Iris pigment epithelial cell (primary cell): Measurements from ENCODE around the gene NSUN3.

Experiments
- DNase-seq: peaks from one replicate; pipeline ENCODE4 v3.0.0-alpha.2; 2011; ENCODE audit warnings: low read depth

Gene NSUN3

DNA sequence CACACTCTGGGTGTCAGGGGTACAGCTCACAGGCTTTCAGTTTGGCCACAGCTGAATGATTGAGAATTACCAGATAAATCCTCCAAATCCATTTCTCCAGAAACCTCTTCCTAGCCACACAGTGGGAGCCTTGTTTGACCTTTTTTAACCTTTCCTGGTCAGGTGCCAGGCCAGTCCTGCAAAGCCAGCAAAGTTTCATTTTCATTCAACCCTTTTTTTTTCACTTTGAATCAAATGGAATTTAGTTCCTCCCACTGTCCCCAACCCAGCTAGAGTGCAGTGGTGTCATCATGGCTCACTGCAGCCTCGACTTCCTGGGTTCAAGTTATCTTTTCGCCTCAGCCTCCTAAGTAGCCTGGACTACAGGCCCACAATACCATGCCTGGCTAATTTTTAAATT is 67.8 kb downstream of the NSUN3 start:
- no peak for DNase-seq

DNA sequence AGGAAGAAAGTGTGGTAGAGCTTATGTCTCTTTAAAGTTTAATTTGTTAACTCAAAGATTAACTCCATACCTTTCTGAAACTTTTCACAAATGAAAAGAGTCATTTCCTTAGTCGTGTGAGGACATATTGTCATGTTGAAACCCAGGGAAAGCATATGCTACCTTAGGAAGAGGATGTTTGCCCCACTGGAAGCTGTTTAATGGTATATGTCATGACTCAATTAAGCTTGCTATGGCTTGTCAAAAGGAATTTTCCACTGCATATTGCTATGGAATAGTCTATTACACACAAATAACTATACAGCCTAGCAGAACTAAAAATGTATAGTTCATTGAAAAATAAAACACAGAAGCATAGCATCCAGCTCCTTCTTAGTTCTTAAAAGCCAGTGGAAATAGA is 69.9 kb downstream of the NSUN3 start:
- no peak for DNase-seq

DNA sequence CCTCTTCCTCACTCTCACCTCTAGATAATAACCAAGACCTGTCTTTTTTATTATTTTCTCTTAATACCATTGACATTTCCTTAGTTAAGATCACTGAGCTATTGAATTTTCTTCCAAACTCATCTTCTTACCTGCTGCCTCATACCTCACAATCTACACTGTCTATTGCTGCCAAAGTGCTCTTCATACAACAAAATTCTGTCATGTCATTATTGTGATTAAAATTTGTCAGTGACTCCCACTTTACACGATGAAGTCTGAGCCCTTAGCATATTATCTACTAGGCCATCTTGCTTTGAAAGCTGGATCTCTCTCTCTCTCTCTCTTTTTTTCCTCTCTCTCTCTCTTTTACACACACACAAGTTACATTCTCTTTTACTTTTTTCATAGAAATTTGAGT is 73.3 kb downstream of the NSUN3 start:
- no peak for DNase-seq

DNA sequence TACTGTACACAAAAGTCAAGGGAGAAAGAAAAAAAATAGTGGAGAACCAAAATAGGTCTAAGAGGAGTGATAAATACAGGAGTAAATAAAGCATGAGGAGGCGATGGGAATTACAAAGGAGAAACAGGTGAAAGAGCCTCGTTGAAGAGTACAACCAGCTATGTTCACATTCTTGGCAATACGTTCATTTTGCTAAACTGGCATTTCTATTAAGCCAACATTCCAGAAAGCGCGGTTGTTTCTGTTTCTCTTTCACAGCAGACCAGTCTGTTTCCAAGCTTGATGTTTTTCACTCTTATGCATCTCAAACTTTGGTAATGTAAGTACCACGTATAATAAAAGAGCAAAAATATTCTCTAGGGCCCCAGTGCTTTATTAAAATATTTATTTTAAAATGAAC is 74.5 kb downstream of the NSUN3 start:
- peak; percentile 8 for DNase-seq

DNA sequence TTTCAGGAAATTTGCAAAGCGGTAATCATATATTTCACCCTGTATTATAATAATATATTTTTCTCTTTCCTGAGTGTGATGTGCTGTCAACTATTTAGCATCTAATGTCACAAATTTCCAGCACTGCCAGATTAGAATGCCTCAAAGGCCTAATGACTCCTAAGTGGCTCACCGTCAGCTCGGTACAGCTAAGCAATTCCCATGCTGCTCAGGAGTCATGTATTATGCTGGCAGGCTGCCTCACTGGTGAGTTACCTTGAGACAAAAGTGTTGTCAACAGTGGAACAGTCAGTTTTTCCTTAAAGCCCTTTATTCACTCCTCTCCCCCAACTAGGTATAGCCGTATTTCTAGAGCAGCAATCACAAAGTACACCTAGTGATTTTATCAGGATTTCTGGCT is 83.6 kb downstream of the NSUN3 start:
- DNase-seq = no peak

DNA sequence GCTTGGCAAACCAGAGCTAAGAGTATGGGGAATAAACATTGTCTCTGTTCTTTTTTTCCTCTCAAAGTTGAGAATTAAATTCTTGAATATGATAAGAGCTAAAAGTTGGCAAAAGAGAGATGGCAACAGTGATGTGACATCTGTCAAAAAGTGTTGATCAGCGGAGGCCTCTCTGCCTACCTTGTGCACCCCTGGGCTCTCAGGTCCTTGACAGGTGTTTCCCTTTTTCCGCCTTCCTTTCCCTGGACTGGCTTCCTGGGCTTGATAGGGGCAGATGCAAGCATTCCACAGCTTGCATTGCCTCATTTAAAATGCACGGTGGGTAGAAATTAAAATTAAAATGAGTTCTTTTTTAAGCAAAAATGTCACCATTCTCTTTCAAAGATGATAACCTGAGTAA is 84.2 kb downstream of the NSUN3 start:
- DNase-seq = no peak

DNA sequence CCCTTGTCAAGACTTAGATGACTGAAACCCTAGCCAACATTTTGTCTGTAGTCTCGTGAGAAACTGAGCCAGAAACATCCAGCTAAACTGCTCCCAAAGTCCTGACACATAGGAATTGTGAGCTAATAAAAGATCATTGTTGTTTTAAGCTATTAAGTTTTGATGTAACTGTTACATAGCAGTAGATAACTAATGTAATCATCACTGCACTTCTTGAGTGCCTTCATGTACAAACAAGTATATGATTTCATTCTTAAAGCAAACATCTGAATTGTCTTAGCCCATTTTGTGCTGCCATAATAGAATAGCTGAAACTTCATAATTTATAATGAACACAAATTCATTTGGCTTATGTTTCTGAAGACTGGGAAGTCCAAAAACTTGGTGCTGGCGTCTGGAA is 87.3 kb downstream of the NSUN3 start:
- DNase-seq = no peak

DNA sequence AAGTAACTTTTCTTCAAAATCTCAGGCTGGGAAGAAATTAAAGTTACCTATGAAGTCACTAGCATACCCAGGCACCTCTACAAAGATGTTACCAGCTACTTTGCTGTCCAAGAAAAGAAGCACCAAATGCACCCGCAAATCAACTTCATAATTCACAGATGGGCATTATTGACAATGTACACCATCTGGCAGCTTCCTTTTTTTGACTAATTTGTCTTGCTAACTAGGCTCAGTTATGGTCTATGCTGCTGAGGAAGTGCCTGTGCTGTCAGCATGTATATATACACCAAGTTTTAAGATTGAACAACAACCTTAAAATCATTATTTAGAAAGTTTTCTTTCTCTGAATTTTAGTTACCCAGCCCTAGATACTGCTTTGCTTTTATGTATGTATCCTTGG is 93.8 kb downstream of the NSUN3 start:
- DNase-seq = no peak

DNA sequence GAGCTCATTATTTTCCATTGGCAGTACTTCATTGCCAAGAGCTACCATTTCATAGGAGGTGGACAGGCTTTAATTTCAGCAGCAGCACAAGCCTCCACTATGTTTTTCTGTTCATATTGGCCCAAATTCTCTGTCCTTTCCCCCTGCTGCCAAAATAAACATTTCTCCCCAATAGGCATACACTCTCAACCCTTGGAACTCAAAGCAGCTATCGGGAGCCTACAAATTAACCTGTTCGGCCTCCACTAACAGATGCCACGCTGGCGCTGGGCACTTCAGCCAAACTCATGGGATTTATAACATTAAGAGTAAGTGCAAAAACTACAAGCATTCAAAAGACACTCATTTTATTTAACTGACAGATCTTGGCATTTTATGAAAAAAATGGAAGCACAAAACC is 95.7 kb downstream of the NSUN3 start:
- no peak for DNase-seq

DNA sequence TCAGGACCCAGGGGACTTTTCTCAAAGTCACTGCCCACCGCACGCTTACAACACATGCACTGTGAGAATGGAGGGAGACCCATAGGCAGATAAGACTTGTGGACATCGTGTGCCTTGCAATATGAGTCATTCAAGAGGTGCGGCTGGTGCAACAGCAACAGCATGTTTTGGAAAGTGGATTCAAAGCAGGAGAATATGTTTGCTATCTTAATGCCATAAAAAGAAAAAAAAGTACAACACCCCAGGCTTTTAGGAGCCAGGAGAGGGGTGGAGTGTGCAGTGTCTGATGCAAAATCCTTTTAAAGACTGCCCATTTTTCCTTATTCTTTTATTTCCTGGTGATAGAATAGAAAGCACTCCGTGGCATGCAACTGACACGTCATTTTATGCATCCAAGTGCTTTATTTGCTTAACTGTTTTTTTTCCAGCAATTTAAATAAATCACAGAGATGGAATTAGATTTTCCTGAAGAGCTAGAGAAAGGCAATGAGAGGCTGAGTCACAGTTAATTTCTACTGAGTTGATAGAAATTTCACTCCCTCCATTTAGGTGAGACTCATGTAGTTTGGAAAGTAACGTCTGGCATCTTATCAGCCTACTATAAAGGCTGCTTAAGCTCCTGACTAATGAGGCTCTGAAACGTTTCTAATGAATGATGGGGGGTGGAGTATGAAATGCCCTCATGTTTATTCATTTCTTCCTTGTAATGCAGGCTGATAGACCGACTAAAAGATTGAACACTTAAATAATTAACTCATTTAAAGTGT is 96.4 kb downstream of the NSUN3 start:
- DNase-seq = peak; percentile 78

DNA sequence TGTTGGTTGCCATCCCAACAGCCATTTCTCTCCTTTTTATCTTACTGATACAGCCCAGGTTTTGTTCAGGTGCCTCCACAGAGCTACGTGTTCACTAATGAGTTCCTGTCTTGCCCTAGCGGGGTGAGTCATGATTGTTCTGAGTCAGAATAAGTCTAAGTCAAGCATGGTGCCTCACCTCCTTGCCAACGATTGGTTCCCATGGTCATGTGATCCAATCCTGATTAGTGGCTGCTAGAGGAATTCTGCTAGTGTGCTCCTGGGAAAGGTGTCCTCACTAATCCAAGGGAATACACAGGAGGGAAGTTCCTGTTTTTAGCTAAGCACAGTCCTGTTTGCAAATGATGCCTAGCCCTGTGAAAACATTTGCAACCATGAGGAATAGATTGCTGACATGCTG is 99.8 kb downstream of the NSUN3 start:
- DNase-seq = peak; percentile 51

DNA sequence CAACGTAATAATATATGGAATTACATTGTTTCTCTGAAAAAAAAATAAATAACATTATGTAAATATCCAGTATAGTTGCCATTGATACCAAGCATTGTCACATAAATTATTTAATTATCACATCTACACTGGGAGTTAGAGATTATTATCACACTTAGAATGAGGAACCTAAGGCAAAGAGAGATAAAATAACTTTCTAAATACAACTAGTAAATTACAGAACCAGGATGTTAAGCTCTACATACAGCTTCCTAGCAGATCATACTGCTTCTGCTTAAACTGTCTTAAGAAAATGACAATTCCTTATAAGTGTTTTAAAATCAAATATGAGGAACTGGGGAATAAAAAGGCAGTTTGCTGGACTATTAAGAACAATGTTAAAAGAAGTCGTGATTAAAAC is 104.5 kb downstream of the NSUN3 start:
- no peak for DNase-seq

DNA sequence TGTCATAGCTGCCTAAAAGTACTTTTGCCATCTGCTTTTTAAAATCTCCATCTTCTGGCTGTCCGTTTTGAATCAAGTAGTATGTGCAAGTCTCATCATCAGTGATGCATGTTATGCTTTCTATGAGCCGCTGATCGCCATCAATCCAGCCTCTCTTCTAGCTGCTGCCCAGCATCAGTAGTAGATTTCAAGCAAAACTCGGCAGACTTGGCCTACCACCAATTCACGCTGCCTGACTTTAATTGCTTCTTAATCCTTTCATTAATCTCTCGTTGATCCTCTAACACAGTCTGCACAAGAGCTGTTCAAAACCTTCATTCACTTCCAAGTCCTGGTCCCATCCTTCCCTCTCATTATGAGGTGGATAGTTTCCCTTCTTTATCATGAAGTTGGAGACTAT is 104.9 kb downstream of the NSUN3 start:
- no peak for DNase-seq

DNA sequence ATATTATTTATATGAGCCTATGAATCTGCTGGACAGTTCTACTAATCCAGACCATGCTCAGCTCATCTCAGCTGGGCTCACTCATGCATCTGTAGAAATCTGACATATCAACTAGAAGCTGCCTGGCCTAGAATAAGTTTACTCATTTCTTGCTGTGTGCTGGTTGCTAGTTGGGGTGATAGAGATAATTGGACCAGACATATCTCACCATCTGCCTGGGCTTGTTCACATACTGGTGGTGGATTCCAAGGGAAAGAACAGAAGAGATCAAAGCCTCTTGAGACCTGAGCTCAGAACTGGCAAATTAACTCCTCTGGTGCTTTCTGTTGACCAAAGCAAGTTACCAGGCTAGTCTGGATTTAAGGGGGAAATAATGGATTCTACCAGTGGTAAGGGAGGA is 109.1 kb downstream of the NSUN3 start:
- DNase-seq = no peak

DNA sequence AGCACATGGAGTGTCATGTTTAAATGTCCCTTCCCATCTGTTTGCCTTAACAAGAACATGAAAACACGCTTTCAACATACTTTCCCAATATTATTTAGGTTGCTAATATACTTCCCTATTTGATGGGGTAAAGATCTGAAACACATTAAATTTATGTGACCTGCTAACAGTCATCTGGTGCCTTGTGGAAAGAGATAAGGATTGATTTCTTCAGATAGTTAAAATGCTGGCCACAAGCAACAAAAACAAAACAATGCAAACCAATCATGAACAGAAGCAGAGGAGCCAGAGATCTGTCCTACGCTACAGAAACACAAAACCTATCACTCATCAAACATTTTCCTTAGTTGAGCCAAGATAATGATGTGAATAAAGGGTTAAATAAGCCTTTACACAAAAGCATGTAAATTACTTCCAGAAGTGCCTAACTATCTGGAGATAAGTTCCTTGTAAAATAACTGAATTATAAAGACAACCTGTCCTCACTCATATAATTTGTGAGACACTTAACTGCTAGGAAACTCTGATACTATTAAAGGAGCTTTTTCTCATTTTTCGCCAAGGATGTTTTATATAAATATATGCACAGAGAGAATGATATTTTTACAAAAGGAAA is 109.9 kb downstream of the NSUN3 start:
- no peak for DNase-seq

DNA sequence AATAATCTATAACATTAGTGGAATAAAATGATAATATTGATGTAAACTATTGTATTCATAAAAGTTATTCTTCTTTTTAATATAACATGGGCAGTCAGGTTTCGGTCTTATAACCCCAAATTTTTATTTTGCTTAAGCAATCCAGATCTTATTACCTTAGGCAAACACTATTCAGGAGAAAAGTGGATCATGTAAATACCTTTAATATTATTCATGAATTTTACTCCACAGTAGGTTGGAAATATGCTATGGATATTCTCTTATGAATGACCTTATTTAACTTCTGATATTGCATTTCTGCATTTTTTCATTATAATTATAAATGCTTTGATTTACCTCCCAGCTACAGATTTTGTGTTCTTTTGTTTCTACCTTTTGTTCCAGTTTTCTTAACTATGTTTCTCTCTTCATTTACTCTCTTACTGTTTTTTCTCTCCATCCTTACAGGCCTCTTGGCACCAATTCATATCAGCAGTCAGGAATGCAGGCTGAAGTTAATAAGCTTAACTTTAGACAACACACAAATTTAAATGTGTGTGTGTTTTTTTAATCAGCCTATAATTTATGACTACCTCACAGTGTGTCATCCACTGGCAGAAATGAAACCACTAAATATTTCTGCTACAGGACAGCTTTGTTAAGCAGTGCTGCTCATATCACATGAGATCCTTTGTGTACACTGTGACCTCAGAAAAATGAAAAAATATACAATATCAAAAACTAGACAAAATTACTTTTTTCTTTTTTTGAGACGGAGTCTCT is 111.0 kb downstream of the NSUN3 start:
- DNase-seq = peak; percentile 11

DNA sequence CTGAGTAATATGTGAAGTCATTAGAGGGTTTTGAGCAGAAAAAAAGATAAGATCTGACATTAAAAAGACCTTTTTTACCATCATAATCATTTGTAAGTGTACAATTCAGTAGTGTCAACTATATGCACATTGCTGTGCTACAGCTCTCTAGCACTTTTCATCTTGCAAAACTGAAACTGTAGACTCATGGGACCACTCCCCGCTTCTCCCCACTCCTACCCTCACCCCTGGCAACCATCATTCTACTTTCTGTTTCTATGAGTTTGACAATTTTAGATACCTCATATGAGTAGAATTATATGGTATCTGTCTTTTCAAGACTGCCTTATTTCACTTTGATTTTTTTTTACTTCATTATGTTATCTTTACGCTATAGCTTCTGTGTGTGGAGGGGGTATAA is 112.8 kb downstream of the NSUN3 start:
- DNase-seq = no peak

DNA sequence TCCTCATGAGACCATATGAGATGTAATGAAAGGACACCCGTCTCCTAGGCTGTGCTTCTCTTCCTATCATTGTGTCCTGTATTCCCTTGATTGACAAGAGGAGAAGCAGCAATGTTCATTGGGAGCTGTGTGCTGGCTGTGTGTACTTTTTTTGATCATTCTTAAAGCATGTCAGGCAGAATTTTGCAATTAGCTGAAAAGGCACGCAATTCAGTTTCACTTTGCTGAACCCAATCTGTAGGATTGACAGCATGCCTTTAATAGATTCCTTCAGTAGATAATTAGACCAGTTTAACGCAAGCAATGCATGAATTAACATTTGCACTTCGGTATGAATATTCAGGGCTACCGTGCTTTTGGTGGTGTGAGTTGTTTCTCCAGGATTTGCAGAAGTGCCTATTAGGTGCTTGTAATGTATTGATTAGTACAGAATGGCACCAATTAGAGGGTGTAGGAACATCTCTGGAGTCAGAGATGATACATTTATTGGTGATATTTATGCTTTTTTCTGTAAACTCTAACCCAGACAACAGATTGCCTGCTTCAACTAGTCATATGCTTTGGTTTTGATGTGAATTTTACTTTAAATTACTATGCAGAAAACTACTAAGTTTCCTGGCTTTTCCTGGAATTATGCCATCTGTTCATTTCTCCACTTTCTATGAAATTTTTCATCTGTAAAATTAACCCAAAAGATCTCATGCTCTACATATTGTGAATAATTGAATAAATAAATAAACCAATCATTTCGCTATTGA is 114.3 kb downstream of the NSUN3 start:
- DNase-seq = no peak
